HepG2 (cell line): ENCODE data around the gene PRKACG.

Experiments used
- CREM ChIP-seq, 2 experiments: sonication (generic) in 1 of 2; formaldehyde crosslinking in 1 of 2; IDR thresholded peaks; 2 replicates each; pipeline versions ENCODE4 v1.4.0 to v1.6.1; 2016 to 2020; ENCODE audit warnings: antibody characterized with exemption in 1 of 2, mild to moderate bottlenecking in 1 of 2, missing genetic modification reagents in 1 of 2
- EP300 ChIP-seq, 3 experiments: sonication (generic) in 1 of 3; formaldehyde crosslinking in 1 of 3; IDR thresholded peaks; 2 replicates each; pipeline versions ENCODE4 v1.5.1 to v1.6.1; 2011 to 2020; ENCODE audit warnings: low read depth in 2 of 3, low read length in 2 of 3, borderline replicate concordance in 1 of 3, improper control_type of control experiment in 1 of 3, mild to moderate bottlenecking in 1 of 3, missing genetic modification reagents in 1 of 3, moderate library complexity in 1 of 3
- POLR2A ChIP-seq, 2 experiments: IDR thresholded peaks; 2 replicates each; pipeline ENCODE4 v1.6.1; 2011; ENCODE audit warnings: low read depth in 2 of 2, low read length in 2 of 2, mild to moderate bottlenecking in 1 of 2, moderate library complexity in 1 of 2; ENCODE audit not compliant: insufficient read depth in 1 of 2
- POLR2AphosphoS5 ChIP-seq: IDR thresholded peaks from 2 replicates; pipeline ENCODE4 v1.6.1; 2012; ENCODE audit warnings: low read depth, low read length
- U2AF1 ChIP-seq: fragments of 200-400 bp; formaldehyde crosslinking; optimal IDR thresholded peaks from 2 replicates; pipeline ENCODE3; 2017; ENCODE audit warnings: mild to moderate bottlenecking, low read depth, low read length
- YY1 ChIP-seq: IDR thresholded peaks from 2 replicates; pipeline ENCODE4 v1.6.1; 2011; ENCODE audit warnings: low read length, low read depth, moderate library complexity, mild to moderate bottlenecking; ENCODE audit not compliant: insufficient read depth, insufficient replicate concordance
- ZNF616 ChIP-seq: sonication (generic); formaldehyde crosslinking; IDR thresholded peaks from 2 replicates; pipeline ENCODE4 v1.5.0; 2020; ENCODE audit warnings: low read depth, mild to moderate bottlenecking, missing genetic modification reagents

DNA sequence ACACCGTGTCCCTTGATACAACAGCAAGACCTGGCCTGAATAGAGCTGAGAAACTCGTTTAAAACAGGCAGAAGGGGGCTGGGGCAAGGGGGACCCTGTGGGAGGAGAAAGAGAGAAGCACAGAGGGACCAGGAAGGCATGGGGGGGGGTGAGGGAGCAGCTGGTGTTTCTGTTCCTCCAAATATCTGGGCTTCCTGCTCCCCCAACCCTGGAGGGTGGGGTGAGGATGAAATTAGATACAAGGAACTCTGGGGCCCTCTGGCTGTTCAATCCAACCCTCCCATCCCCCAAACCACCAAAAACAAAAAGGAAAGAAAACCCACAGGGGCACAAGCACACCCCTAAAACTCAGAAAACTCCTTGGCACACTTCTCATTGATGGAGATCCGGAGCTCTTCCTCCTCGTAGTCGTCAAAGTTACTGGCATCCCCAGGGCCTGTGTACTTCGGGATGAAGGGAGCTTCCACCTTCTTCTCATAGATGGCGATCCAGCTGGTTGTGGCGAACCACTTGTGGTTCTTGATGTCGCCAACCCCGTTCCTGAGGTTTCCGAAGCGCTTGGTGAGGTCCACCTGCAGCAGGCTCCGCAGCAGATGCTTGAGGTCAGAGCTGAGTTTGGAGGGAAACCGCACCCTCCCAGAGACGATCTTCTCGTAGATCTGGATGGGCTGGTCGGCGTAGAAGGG is 1.1 kb downstream of the PRKACG start:
- TF ChIP-seq YY1 = no peak
- no peak for TF ChIP-seq POLR2A (IDR thresholded peaks at IDR 0.05; ENCODE audit: insufficient read depth in 1 of 2, low read depth in 2 of 2, low read length in 2 of 2)
- no peak for TF ChIP-seq U2AF1
- TF ChIP-seq CREM (IDR thresholded peaks at IDR 0.05) = no peak
- no peak for TF ChIP-seq CREM (CRISPR knock-in tag; IDR thresholded peaks at IDR 0.05)
- no peak for TF ChIP-seq POLR2AphosphoS5
- no peak for TF ChIP-seq EP300 (IDR thresholded peaks at IDR 0.05; ENCODE audit: low read depth in 2 of 2, low read length in 2 of 2)
- TF ChIP-seq EP300 (CRISPR knock-in tag; IDR thresholded peaks at IDR 0.05; ENCODE audit: borderline replicate concordance) = no peak
- TF ChIP-seq ZNF616 = no peak
